ENCODE results near the gene DNM3.

The DNM3 gene

GRCh38 chr1:172373864-172374263 is 532.6 kb downstream of the DNM3 start:
- DNase-seq (ENCODE audit: low read depth, low spot score): no peak
- Histone ChIP-seq H3K9me3 (ENCODE audit: low read depth, low read length) (peaks cover 3% of the 10 kb centered on the region; the same call in 1 of the 2 replicates), H3K27ac (no peak overlapping the region), H3K36me3 (ENCODE audit: insufficient read depth, low read length) (no peaks in the 10 kb centered on the region), H3K4me3 (no peak overlapping the region), H3K9ac (ENCODE audit: insufficient read length) (no peak overlapping the region)
- TF ChIP-seq EZH2 (IDR thresholded peaks at IDR 0.05): no peak
- TF ChIP-seq FOXP2 (optimal IDR thresholded peaks at IDR 0.05; ENCODE audit: control extremely low read depth, extremely low read length, insufficient read depth): no peak
- no peak for TF ChIP-seq POLR2AphosphoS5 (IDR thresholded peaks at IDR 0.05; ENCODE audit: borderline replicate concordance, low read depth, low read length)

GRCh38 chr1:172375211-172375631 is 533.9 kb downstream of the DNM3 start:
- H3K36me3 ChIP-seq (ENCODE audit: insufficient read depth, low read length): no peaks in the 10 kb centered on the region
- DNase-seq (ENCODE audit: low read depth, low spot score): no peak
- no peaks in the 10 kb centered on the region for H3K9me3 ChIP-seq (ENCODE audit: low read depth, low read length)
- TF ChIP-seq POLR2AphosphoS5 (IDR thresholded peaks at IDR 0.05; ENCODE audit: borderline replicate concordance, low read depth, low read length) (no peak), EZH2 (IDR thresholded peaks at IDR 0.05) (no peak), FOXP2 (optimal IDR thresholded peaks at IDR 0.05; ENCODE audit: control extremely low read depth, extremely low read length, insufficient read depth) (no peak)
- H3K27ac ChIP-seq: no peak overlapping the region
- no peak overlapping the region for H3K4me3 ChIP-seq
- no peak overlapping the region for H3K9ac ChIP-seq (ENCODE audit: insufficient read length)

GRCh38 chr1:172376431-172376830 is 535.1 kb downstream of the DNM3 start:
- Histone ChIP-seq H3K9ac (ENCODE audit: insufficient read length) (no peak overlapping the region), H3K4me3 (no peak overlapping the region), H3K9me3 (ENCODE audit: low read depth, low read length) (no peaks in the 10 kb centered on the region), H3K36me3 (ENCODE audit: insufficient read depth, low read length) (no peaks in the 10 kb centered on the region), H3K27ac (no peak overlapping the region)
- TF ChIP-seq FOXP2 (optimal IDR thresholded peaks at IDR 0.05; ENCODE audit: control extremely low read depth, extremely low read length, insufficient read depth): no peak
- no peak for TF ChIP-seq EZH2 (IDR thresholded peaks at IDR 0.05)
- TF ChIP-seq POLR2AphosphoS5 (IDR thresholded peaks at IDR 0.05; ENCODE audit: borderline replicate concordance, low read depth, low read length): no peak
- no peak for DNase-seq (ENCODE audit: low read depth, low spot score)

- Histone ChIP-seq H3K9ac (ENCODE audit: insufficient read length) (no peak overlapping the region), H3K4me3 (no peak overlapping the region), H3K27ac (no peak overlapping the region; the same call in 1 of the 2 replicates)
Observed at GRCh38 chr1:172377565-172377964, 536.3 kb downstream of the DNM3 start.

GRCh38 chr1:172378109-172378760 is 536.9 kb downstream of the DNM3 start:
- Histone ChIP-seq H3K9me3 (ENCODE audit: low read depth, low read length) (no peaks in the 10 kb centered on the region), H3K27ac (no peak overlapping the region; the same call in 1 of the 2 replicates), H3K36me3 (ENCODE audit: insufficient read depth, low read length) (no peaks in the 10 kb centered on the region), H3K4me3 (no peak overlapping the region), H3K9ac (ENCODE audit: insufficient read length) (no peak overlapping the region)
- no peak for DNase-seq (ENCODE audit: low read depth, low spot score)
- no peak for TF ChIP-seq FOXP2 (optimal IDR thresholded peaks at IDR 0.05; ENCODE audit: control extremely low read depth, extremely low read length, insufficient read depth)
- TF ChIP-seq POLR2AphosphoS5 (IDR thresholded peaks at IDR 0.05; ENCODE audit: borderline replicate concordance, low read depth, low read length): no peak
- no peak for TF ChIP-seq EZH2 (IDR thresholded peaks at IDR 0.05)

More at GRCh38 chr1:172377565-172377964, 536.3 kb downstream of the DNM3 start:
- no peak for DNase-seq (ENCODE audit: low read depth, low spot score)
- Histone ChIP-seq H3K36me3 (ENCODE audit: insufficient read depth, low read length) (no peaks in the 10 kb centered on the region), H3K9me3 (ENCODE audit: low read depth, low read length) (no peaks in the 10 kb centered on the region)
- TF ChIP-seq EZH2 (IDR thresholded peaks at IDR 0.05) (no peak), POLR2AphosphoS5 (IDR thresholded peaks at IDR 0.05; ENCODE audit: borderline replicate concordance, low read depth, low read length) (no peak)

DNA sequence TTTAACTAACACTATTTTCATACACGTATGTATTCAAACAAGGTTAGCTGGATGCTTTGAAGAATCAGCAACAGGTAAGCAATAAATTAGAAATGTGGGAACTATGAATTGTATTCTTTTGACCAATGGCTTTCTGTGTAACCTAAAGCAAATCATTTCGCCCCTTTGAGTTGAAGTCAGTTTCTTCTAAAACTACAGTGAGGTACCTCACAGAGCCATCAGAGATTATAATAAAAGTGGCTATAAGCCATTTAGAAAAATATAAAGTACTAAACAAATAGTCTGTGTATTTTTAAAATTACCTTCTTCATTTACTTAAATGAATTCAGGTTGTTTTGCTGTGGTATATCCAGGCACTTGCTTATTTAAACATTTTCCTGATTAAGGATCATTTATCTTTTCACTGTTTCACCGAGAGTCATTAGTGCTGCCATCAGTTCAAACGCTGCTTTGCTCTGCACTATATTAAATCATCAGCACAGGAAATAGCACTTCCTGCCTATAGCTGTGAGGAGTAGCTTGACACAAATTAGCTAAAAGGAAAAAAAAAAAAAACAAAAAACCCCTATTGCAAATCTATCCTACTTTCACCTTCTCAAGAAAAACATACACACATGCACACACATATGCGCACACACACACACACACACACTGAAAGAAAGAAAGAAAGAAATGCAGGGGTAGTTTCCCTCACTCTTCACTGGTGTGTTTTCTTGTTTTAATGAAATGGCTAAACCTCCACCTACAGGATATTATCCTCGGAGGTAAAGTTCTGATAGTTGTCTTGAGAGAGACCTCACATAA is 539.3 kb downstream of the DNM3 start:
- peak; percentile 54 for TF ChIP-seq FOXP2 (optimal IDR thresholded peaks at IDR 0.05; ENCODE audit: control extremely low read depth, extremely low read length, insufficient read depth)
- TF ChIP-seq POLR2AphosphoS5 (IDR thresholded peaks at IDR 0.05; ENCODE audit: borderline replicate concordance, low read depth, low read length): no peak; the same call in 1 of the 2 replicates
- Histone ChIP-seq H3K36me3 (ENCODE audit: insufficient read depth, low read length) (no peaks in the 10 kb centered on the region), H3K4me3 (peak overlapping the region; percentile 57), H3K27ac (peak overlapping the region; percentile 80), H3K9ac (ENCODE audit: insufficient read length) (peak overlapping the region; percentile 25), H3K9me3 (ENCODE audit: low read depth, low read length) (no peaks in the 10 kb centered on the region)
- peak; percentile 80 for DNase-seq (ENCODE audit: low read depth, low spot score)

GRCh38 chr1:172381946-172382345 is 540.6 kb downstream of the DNM3 start:
- no peak for TF ChIP-seq FOXP2 (optimal IDR thresholded peaks at IDR 0.05; ENCODE audit: control extremely low read depth, extremely low read length, insufficient read depth)
- no peak for TF ChIP-seq POLR2AphosphoS5 (IDR thresholded peaks at IDR 0.05; ENCODE audit: borderline replicate concordance, low read depth, low read length)
- TF ChIP-seq EZH2 (IDR thresholded peaks at IDR 0.05): no peak
- no peak for DNase-seq (ENCODE audit: low read depth, low spot score)
- H3K36me3 ChIP-seq (ENCODE audit: insufficient read depth, low read length): no peaks in the 10 kb centered on the region
- H3K9me3 ChIP-seq (ENCODE audit: low read depth, low read length): no peaks in the 10 kb centered on the region
- peak overlapping the region; percentile 10 for H3K27ac ChIP-seq
- no peak overlapping the region for H3K9ac ChIP-seq (ENCODE audit: insufficient read length)
- H3K4me3 ChIP-seq: peak overlapping the region; percentile 22; the same call in 1 of the 2 replicates

DNA sequence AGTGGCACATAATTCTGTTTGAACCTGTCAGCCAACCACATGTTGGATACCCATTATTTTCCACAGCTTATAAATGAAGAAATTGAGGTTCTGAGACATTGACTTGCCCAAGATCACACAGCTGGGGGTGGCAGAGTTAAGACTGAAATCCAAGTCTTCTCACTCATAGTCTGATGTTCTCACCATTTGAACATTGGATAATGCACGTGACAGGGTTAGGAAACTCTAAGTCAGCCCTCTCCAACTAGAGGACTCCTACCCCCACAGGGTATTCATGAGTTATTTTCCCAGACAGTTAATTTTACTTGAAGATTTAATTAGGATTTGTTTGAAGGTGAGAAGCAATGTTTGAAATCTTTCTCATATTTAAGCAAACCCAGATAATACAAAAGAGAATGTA is 541.1 kb downstream of the DNM3 start:
- Histone ChIP-seq H3K27ac (peak overlapping the region; percentile 39), H3K9me3 (ENCODE audit: low read depth, low read length) (no peaks in the 10 kb centered on the region), H3K9ac (ENCODE audit: insufficient read length) (no peak overlapping the region), H3K4me3 (no peak overlapping the region), H3K36me3 (ENCODE audit: insufficient read depth, low read length) (no peaks in the 10 kb centered on the region)
- no peak for DNase-seq (ENCODE audit: low read depth, low spot score)
- TF ChIP-seq POLR2AphosphoS5 (IDR thresholded peaks at IDR 0.05; ENCODE audit: borderline replicate concordance, low read depth, low read length) (no peak), EZH2 (IDR thresholded peaks at IDR 0.05) (no peak)

All from SK-N-MC (cell line).